ENCODE data around the gene EBI3.

- peak; percentile 92 for TF ChIP-seq POLR2A (IDR thresholded peaks at IDR 0.05; ENCODE audit: low read depth, low read length)
- peak; percentile 89 for TF ChIP-seq POLR2AphosphoS5 (IDR thresholded peaks at IDR 0.05; ENCODE audit: low read depth, low read length)
These were observed 17.7 kb downstream of the EBI3 start, which contains the start of gene YJU2 for GRCh38 chr19:4246767-4247593.

Data from GM12892 (cell line).